GM19452 (cell line): ENCODE results near the gene CLDN4.

Experiments used
- ATAC-seq: cut with Tn5 transposase; IDR thresholded peaks from one replicate; pipeline ENCODE4 v1.9.1; 2021; ENCODE audit not compliant: unreplicated experiment

CLDN4 gene

DNA sequence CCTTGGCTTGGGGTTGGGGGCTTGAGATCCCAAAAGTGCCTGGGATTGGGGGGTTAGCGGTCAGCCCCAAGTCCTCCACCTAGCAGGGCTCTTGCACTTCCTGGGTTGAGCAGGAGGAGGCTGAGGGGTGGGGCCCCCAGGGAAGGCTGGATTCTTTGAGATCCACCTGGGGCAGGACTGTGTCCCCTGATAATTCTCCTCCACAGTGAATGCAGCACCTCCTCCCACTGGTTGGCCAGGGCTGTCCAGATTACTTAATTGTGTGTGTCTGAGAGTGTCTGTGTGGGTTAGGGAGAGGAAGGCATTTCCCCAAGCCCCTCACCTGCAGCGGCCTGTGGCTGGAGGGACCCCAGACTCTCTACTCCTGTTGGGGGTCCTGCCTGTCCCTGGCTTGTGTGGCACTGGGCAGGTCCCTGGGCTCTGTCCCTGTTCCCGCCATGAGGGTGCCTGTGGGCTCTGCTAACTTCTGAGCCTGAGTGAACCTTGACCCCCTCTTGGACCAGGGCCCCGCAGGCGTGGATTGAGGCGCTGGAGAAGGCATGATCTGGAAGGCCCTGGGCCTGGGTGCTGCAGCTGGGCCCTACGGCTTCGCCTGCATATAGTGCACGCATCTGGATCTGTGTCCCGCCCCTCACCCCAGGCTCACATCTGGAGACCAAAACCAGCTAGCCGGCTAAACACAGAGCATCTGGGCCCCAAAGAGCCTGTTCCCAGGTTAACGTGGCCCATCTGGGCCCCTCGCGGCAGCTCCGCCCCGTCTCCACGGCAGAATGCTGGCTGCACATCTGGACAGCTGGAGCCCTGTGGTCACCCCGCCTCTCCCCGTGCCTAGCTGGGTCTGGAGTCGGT, 40.6 kb downstream of the CLDN4 start:
- ATAC-seq: no peak

DNA sequence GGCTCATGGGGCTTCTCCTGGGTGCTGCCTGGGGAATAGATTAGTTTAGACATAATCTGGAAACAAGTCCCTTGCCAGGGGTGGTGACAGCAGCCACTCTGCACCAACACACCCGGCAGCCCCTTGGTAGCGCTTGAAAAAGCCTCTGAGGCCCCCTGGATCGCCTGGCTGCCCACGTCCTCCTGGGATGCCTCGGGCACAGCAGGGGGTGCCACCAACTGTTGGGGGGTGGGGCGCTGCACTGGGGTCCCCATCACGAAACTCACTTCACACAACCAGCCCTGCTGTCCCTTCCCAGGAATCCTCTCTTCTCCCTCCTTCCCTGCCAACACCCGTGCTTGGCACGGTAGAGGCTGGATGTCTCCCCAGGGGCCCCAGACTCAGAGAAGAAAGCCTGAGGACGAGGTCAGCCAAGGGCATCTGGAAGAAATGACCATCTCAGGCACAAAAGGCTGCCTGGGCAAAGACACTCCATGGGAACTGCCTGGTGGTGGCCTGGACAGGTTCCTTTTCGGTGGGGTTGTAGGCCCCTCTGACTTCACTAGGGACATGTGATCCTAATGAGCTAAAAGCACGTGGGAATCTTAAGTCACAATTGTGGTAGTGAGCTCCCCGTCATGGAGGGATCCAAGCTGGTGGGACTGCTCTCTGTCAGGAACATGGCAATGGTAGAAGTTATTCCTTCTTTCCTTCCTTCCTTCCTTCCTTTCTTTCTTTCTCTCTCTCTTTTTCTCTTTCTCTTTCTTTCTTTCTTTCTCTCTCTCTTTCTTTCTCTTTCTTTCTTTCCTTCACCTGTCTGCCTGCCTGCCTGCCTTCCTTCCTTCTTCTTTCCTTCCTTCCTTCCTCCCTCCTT, 41.5 kb downstream of the CLDN4 start:
- ATAC-seq: no peak

DNA sequence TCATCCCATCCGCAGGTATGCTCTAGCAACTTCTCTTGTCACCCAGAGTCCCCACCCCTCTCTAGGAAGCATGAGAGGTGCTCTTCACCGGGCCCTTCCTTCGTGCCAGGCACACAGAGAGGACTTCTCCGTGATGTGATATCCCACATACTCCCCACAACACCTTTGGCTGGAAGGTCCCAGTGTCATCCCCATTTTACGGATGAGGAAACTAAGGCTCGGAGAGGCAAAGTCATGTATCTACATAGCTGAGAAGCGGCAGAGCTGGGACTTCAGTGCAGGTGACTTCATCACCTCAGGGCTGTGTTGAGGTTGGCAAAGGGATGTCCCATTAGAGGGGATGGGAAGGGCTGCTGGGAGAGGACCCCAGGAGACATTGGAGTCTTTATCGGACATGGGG, 45.6 kb downstream of the CLDN4 start:
- ATAC-seq: no peak

DNA sequence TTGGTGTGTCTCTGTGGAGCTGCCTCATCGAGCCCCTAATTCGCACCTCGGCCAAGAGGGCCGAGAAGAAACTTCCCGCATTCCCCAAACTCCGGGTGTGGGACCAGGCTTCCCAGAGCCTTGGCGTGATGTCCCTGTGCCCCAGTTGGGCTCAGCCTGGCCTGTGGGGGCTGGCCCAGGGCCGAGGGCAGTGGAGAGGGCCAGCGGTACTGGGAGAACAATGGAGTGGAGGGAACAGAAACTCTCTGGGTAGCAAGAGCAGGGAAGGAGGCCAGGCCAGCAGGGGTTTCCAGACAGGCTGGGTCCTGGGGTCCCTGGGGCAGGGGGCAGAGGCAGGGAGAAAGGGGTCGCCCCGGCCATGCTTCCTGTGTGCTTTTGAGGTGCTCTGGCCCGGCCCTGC, 46.2 kb downstream of the CLDN4 start:
- ATAC-seq: no peak

DNA sequence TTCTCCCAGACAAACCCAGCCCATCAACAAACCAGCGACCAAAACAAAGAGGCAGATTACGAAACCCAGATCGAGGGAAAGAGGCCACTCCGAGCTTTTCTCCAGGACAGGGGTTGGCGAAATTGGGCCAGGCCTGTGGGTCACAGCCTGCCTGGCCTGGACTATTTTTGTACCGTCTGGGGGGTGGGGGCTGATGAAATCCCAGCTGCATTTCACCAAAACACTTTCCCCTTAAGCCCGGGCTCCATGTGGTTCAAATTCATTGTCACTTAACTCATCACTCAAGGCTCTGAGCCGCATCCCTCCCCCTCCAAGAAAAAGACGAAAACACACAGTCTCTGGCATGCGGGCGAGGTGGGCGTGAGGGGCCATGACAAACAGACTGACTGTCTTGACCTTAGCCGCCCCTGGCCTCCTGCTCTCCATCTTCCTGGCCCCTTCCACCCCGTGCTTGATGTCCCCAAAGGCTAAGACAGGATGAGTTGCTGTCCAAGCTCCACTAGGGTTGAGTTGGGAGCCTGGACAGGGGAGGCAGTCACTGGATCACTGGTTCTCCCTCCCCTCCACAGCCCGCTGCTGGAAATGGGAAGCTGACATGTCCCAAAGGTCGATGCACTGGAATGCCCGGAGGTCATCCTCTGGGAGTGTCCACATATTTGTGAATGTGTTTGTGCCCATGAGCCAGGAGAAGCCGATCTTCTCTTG, 49.3 kb downstream of the CLDN4 start:
- no peak for ATAC-seq

DNA sequence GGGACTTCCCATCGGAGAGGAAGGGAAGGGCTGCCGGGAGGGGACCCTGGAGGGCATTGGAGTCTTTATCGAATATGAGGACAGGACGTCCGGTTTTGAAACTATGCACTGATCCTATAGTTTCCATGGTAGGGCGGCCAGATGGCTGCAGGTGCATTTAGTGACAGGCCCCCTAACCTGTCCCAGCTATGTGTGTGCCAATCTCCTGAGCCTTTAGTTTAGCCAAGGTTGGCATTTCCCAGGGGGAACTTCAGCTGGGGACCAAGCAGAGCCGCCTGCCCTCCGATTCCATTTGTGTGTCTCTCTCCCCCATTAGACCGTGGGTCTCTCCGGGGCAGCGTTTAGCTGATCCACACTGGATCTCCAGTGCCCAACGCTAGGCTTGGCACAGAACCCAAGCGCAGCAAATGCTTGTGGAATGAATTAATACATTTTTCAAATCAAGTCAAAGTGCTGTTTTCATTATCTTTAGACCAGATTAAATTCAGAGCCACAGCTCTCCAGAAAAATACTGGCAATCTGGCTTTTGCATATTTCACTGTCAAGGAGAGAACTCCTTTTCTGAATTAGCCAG, 50.0 kb downstream of the CLDN4 start:
- ATAC-seq: no peak

DNA sequence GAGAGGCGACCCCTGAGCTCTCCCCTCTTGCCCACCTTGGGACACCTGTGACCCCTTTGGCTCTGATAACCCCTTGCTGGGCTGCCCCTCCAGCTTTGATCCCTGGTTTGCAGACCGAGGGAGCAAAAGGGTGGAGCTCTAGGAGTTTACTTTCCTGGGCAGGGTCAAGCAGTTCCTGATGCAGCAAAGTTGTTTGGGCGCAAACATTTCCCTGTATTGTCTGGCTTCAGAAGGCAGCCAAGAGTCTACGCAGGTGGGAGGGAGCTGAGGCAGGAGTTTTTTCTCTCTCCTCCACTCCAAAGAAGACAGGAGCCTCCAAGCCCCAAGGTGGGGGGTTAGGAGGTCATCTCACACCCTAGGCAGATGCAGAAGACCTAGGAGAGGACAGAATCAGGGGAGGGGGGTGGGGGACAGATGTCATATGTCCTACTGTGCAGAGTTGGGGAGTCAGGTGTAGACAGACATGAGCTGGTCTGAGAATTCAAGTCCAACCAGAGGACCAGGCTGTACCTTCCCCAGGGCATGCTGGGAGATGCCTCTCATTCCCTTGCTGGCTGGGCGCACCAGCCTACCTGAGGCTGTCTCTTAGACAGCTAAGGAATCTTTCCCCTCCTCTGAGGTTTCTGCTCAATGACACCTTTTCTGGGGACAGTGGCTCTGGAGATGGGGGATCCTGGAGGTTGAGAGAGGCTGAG, 50.7 kb downstream of the CLDN4 start:
- ATAC-seq: no peak

DNA sequence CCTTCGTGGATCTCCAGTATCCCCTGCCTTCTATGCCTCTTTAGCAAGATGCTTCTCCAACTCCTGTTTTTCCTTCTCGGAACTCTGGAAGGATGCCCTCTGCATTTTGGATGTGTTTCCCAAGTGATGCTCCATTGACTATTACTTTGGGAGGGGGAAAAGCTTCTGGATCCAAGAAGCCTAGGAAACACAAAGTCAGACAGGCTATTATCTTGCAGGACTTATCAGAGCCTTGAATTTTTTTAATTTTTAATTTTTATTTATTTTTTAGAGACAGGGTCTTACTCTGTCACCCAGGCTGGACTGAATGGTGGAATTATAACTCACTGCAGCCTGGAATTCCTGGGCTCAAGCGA, 51.2 kb downstream of the CLDN4 start:
- ATAC-seq: no peak
